Activated T-cell treated with anti-CD3 and anti-CD28 coated beads, Interleukin-2, amount 50 U/mL, for 72 hours (primary cell): ENCODE measurements around the gene SPACA7. TPM values are rescaled to one million over a fixed set of nuclear protein-coding genes. Genes with fewer than 3 reads are reported as not detected.

ENCODE experiments used
- ATAC-seq, 2 donors: fragments of 150-1000 bp; cut with Tn5 transposase; replicated peaks in 1 of 2; 2 replicates each; pipeline ENCODE4 v1.10.0; 2021; ENCODE audit warnings: moderate library complexity in 2 of 2, mild to moderate bottlenecking in 1 of 2
- DNase-seq, 2 donors: peaks; one replicate each; pipeline ENCODE4 v3.0.0; 2021 to 2022; ENCODE audit warnings: mixed read lengths in 1 of 2
- H3K27ac Mint-ChIP-seq: one replicate; pipeline ENCODE4 v1.8.0; 2022; ENCODE audit warnings: mild to moderate bottlenecking, moderate library complexity, mixed read lengths
- H3K27me3 Mint-ChIP-seq: one replicate; pipeline ENCODE4 v1.8.0; 2022; ENCODE audit warnings: low read depth, mixed read lengths
- H3K36me3 Mint-ChIP-seq, 2 donors: one replicate each; pipeline ENCODE4 v1.8.0; 2022; ENCODE audit warnings: mixed read lengths in 2 of 2, mild to moderate bottlenecking in 1 of 2; ENCODE audit not compliant: insufficient read depth in 2 of 2
- H3K4me1 Mint-ChIP-seq: one replicate; pipeline ENCODE4 v1.8.0; 2022; ENCODE audit warnings: low read depth, mixed read lengths
- H3K4me3 Mint-ChIP-seq, 2 donors: one replicate each; pipeline ENCODE4 v1.8.0; 2022; ENCODE audit warnings: mild to moderate bottlenecking in 2 of 2, mixed read lengths in 2 of 2, moderate library complexity in 2 of 2
- H3K9me3 Mint-ChIP-seq, 2 donors: one replicate each; pipeline ENCODE4 v1.8.0; 2022; ENCODE audit warnings: mixed read lengths in 2 of 2
- total RNA-seq, 2 donors: library from RNA; stranded (reverse); gene quantifications; one replicate each; pipeline ENCODE4 v1.2.3, GENCODE V29; 2022

SPACA7 gene, protein sequence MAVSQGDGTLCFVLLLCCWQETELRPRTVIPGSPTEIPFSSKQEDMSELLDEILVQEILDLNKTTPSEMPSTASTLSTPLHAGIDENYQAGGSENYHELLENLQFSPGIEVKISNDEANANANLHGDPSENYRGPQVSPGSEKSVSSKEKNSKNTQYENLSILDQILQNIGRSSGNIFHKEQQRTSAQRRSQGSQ
- not detected for total RNA-seq

DNA sequence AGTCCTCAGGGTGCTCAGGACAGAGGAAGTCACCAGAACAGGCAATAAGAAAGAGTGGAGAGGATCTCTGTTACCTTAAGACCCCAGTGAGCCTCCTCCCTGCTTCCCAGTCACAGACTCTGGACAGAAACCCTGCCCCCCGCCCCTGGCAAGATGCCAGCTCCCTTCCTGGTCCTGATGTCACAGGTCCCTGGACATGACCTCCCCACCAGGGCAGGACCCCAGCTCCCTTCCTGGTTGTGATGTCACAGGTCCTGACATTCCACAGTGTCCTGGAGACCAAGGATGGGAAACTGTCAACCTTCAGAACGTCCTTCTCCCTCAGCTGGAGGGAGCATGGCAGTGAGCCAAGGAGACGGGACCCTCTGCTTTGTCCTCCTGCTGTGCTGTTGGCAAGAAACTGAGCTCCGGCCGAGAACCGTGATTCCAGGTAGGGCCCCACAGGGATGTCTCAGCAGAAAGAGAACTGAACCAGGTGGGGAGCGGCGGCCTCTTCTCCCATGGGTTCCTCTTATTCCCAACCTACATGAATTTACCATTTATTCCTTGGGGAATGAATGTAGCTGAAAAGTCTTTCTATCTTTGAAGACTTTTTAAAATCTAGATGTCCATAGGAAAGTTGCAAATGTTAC is at the start of gene SPACA7:
Gene SPACA7 (plus strand): TSS at position 306 of the 632 bp plus-strand sequence. CDS start 31 bp downstream, at position 337.
- DNase-seq = no peak
- peaks cover 10% of the 10 kb centered on the region for H3K27me3 Mint-ChIP-seq
- peaks cover 2% of the 10 kb centered on the region in 2 donors for H3K9me3 Mint-ChIP-seq
- H3K4me1 Mint-ChIP-seq = no peaks in the 10 kb centered on the region
- ATAC-seq = no peak
- H3K27ac Mint-ChIP-seq = no peak within 1 kb of the TSS
- no peak within 1 kb of the TSS for H3K4me3 Mint-ChIP-seq
- no peaks in the 10 kb centered on the region for H3K36me3 Mint-ChIP-seq

DNA sequence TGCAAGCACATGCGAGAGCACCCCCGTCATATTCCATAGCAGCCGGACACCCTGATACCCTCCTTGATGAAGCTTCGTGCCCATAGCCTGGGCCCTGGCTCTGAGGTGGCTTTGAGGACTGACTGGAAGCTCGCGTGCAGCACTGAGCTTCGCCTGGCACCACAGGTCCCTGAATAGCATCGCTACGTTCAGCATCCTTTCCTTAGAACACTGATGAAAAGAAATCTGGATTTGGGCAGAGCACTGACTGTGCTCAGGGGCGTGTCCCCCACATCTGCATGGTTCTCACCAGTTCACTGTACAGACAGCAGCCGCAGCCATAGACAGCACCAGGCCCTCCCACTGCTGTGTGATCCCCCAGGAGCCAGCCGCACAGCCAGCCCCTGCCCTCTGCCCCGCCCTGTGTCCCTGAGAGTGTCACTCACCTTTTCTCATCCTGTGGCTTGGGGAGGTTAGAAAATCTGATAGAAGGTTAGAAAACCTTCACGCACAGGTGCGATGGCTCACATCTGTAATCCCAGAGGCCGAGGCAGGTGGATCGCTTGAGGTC is 49.3 kb upstream of the SPACA7 start:
- Mint-ChIP-seq H3K27ac (no peak overlapping the region), H3K36me3 (no peaks in the 10 kb centered on the region), H3K4me3 (no peak overlapping the region), H3K9me3 (peaks cover 0 to 2% of the 10 kb centered on the region in 2 donors), H3K4me1 (no peaks in the 10 kb centered on the region), H3K27me3 (peaks cover 19% of the 10 kb centered on the region)
- ATAC-seq (no peak), DNase-seq (no peak)

DNA sequence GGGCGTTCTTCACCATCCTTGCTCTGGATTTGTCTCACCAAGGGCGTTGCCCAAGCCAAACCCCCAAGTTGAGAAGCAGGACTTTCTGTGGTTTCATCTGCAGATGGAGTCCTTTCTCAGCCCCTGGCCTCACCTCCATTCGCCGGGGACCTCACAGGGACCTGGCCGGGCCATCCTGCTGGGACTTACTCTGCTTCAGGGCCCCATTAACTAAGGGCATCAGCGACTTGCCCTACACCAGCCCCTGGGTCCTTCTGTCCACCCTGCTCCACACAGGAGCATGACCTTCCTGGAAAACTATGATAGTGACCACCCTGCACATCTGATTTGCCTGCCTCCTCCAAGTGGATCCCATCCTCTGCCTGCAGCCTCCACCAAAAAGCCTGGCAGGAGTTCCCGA is 47.2 kb upstream of the SPACA7 start:
- no peaks in the 10 kb centered on the region for H3K36me3 Mint-ChIP-seq
- peaks cover 0 to 2% of the 10 kb centered on the region in 2 donors for H3K9me3 Mint-ChIP-seq

DNA sequence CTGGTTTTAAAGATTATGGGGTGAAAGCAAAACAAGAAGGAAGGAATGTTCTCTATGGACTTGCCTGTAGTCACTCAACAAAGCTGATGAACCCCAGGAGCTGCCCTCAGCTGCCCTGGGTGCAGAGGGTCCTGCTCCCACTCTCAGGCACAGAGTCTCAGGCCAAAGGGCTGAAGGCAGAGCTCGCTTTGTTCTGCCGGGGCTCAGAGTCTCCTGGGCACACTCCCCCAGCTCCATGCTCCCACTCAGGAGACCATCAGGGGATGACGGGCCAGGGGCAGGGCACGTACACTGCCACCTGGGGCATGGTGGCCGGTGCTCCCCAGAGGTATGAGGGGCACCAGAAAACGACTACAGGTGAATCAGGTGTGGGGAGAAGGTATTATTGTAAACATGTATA is 46.8 kb upstream of the SPACA7 start:
- Mint-ChIP-seq H3K36me3 (no peaks in the 10 kb centered on the region), H3K9me3 (peaks cover 0 to 2% of the 10 kb centered on the region in 2 donors), H3K4me1 (no peaks in the 10 kb centered on the region), H3K27ac (no peak overlapping the region), H3K4me3 (no peak overlapping the region), H3K27me3 (peaks cover 30% of the 10 kb centered on the region)
- ATAC-seq (no peak), DNase-seq (no peak)

More for the DNA sequence above, 47.2 kb upstream of the SPACA7 start:
- no peak overlapping the region for H3K4me3 Mint-ChIP-seq
- H3K27me3 Mint-ChIP-seq = peaks cover 30% of the 10 kb centered on the region
- no peaks in the 10 kb centered on the region for H3K4me1 Mint-ChIP-seq
- ATAC-seq (no peak), DNase-seq (no peak)
- H3K27ac Mint-ChIP-seq = no peak overlapping the region

DNA sequence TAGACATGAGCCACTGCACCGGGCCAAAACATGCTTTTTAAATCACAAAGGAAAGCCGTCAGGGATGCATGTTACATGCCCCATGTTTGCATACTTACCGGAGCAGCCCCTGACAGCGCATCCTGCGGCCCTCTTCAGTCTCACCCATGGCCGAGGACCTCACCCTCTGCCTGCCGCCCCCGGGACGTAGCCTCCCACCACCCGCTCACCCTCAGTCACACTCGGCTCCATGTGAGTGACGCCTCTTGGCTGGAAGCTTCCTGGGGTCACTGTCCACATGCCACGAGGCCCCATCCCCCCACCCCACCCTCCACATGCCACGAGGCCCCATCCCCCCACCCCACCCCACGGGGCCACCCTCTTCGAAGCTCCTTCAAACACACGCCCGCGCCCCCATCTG is 46.1 kb upstream of the SPACA7 start:
- Mint-ChIP-seq H3K9me3 (peaks cover 2% of the 10 kb centered on the region in 2 donors), H3K36me3 (no peaks in the 10 kb centered on the region), H3K27ac (no peak overlapping the region), H3K4me1 (no peaks in the 10 kb centered on the region), H3K27me3 (peaks cover 27% of the 10 kb centered on the region), H3K4me3 (no peak overlapping the region)
- no peak for DNase-seq
- no peak for ATAC-seq

DNA sequence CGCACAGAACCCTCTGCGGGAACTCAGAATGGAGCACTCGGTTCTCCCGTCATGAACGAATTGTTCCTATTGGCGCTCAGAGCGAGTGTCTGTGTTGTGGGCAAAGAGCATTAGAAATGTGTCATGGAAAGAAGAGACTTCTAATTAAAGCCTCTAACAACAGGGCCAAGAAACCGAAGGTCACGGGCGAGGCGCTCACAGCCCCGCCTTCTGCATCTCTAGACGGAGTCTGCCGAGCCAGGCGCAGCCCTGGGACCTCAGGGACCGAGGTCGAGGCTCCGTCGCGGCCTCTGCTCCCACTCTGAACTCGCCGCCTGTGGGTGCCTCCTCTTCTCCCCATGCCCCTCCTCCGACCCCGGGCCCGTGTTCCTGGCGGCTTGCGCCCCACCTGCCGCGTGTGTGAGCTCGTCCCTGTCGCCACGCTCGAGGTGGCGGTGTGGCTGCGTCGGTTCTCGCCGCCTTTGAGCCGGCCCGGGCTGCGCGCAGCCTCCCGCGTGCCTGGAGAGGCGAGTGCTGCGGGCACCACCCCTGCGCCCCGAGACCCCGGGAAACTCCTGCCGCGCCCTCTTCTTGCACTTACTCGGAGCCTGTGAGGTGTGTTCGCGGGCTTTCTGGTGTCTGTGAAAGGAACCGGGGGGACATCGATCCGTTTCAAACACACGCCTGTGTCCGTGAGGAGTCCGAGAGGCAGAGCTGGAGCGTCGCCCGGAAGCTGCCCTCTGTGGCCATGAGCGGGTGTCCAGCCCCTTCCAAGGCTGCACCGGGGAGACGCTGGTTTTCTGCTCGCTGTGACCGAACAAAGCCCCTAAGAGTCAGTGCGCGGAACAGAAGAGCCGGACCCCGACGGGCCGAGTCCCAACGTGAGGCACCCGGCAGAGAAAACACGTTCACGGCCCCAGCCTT is 45.4 kb upstream of the SPACA7 start:
- ATAC-seq (no peak), DNase-seq (no peak)
- Mint-ChIP-seq H3K27ac (no peak overlapping the region), H3K4me1 (no peaks in the 10 kb centered on the region), H3K9me3 (peaks cover 2% of the 10 kb centered on the region in 2 donors), H3K27me3 (peaks cover 21% of the 10 kb centered on the region), H3K4me3 (no peak overlapping the region), H3K36me3 (no peaks in the 10 kb centered on the region)

DNA sequence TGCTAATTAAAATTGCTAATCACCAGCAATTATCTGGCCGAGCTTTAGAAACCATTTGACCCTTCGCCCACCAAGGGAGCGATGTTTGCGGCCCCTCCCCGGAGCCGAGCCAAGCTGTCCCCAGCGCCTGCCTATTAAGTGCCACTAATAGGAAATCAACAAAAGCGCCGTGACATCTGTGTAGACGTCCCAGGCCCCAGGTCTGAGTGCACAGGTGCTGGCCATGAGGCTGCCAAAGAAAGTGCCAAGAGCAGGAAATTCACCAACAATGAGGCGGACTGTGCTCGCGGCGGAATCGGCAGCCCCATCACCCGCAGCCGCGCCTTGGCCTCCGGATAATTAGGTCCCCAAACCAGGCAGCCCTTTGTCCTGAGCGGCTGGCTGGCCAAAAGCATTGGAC is 44.5 kb upstream of the SPACA7 start:
- H3K4me1 Mint-ChIP-seq = no peaks in the 10 kb centered on the region

DNA sequence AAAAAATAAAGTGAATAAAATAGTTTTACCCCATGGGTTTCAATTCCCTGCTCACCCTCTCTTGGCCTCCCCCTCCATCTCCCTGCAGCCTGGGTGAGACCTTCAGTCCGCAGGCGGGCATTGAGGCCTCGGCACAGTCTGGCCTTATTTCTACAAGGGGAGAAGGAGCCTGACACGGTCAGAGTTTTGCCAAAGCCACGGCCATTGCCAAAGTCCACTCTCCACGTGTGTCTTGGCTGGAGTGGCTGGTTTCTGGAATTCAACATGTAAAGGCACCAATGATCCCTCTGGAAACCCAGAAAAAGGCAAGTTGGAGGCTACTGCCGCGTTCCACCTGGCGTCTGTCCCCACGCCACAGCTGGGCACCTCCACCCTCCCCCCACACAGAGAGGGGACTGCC is 43.4 kb upstream of the SPACA7 start:
- DNase-seq (no peak), ATAC-seq (no peak)
- Mint-ChIP-seq H3K4me3 (no peak overlapping the region), H3K9me3 (peaks cover 11 to 12% of the 10 kb centered on the region in 2 donors), H3K4me1 (no peaks in the 10 kb centered on the region), H3K36me3 (peaks cover 9% of the 10 kb centered on the region in 2 donors), H3K27ac (no peak overlapping the region), H3K27me3 (peaks cover 18% of the 10 kb centered on the region)

More for the DNA sequence above, 44.5 kb upstream of the SPACA7 start:
- DNase-seq (no peak), ATAC-seq (no peak)
- peaks cover 18% of the 10 kb centered on the region for H3K27me3 Mint-ChIP-seq
- peaks cover 3% of the 10 kb centered on the region in 2 donors for H3K36me3 Mint-ChIP-seq
- no peak overlapping the region for H3K4me3 Mint-ChIP-seq
- no peak overlapping the region for H3K27ac Mint-ChIP-seq
- peaks cover 5 to 6% of the 10 kb centered on the region in 2 donors for H3K9me3 Mint-ChIP-seq

DNA sequence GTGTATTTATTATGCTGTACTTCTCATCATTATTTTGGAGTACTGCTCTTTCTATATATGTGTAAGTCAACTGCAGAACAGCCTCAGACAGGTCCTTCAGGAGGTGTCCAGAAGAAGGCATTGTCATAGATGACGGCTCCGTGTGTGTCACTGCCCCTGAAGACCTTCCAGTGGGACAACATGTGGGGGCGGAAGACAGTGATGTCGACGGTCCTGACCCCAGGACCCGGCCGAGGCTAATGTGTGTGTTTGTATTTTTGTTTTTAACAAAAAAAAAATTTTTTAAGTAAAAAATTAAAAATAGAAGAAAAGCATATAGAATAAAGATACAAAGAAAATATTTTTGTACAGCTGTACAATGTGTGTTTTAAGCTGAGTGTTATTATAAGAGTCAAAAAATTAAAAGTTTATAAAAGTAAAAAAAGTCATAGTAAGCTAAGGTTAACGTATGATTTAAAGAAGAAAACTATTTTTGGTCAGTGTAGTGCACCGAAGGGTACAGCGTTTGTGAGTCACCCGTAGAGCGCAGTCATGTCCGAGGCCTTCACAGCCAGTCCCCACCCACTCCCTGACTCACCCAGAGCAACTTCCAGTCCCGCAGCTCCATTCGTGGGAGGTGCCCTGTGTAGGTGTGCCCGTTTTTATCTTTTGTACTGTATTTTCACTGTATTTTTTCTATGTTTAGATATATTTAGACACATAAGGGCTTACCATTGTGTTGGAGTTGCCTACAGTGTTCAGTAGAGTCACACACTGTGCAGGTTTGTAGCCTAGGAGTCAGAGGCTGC is 42.2 kb upstream of the SPACA7 start:
- H3K9me3 Mint-ChIP-seq = peaks cover 12% of the 10 kb centered on the region in 2 donors
- no peak overlapping the region for H3K27ac Mint-ChIP-seq
- no peaks in the 10 kb centered on the region for H3K4me1 Mint-ChIP-seq
- peaks cover 9 to 11% of the 10 kb centered on the region in 2 donors for H3K36me3 Mint-ChIP-seq
- DNase-seq (no peak), ATAC-seq (no peak)
- H3K4me3 Mint-ChIP-seq = no peak overlapping the region
- peaks cover 18% of the 10 kb centered on the region for H3K27me3 Mint-ChIP-seq

DNA sequence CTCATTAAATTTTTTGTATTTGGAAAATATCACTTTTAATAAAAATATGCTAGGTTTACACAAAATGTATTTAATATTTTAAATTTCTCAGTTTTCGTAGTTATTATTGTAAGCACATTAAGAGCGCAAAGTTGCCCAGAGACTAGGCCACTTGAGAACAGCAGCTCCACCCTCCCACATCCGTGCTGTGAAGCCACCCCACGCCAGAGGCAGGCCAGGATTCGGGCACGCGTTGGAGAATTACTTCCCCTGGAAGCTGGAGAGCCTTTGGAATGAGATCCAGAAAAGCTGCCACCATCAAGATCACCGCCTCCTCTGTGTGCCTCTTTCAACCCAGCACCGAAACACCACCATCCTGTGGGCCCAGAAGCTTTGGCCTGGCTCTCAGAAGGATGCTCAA is 41.0 kb upstream of the SPACA7 start:
- H3K27ac Mint-ChIP-seq = no peak overlapping the region
- no peak overlapping the region for H3K4me3 Mint-ChIP-seq
- no peak for ATAC-seq
- no peak for DNase-seq
- peaks cover 9 to 11% of the 10 kb centered on the region in 2 donors for H3K36me3 Mint-ChIP-seq
- H3K9me3 Mint-ChIP-seq = peaks cover 12 to 14% of the 10 kb centered on the region in 2 donors
- peaks cover 13% of the 10 kb centered on the region for H3K27me3 Mint-ChIP-seq
- no peaks in the 10 kb centered on the region for H3K4me1 Mint-ChIP-seq

DNA sequence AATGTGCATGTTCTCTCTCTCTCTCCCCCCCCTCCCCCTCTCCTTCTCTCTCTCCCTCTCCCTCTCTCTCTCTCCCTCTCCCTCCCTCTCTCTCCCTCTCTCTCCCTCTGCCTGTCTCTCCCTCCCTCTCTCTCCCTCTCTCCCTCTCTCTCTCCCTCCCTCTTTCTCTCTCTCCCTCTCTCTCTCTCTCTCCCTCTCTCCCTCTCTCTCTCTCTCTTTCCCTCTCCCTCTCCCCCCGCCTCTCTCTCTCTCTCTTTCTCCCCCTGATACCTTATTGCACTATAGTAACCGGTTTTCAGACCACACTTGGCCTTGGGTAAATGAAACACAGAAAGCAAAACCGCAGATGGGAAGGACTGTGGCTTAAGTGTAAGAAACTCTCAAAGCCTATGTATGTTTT is 34.7 kb upstream of the SPACA7 start:
- DNase-seq = no peak

DNA sequence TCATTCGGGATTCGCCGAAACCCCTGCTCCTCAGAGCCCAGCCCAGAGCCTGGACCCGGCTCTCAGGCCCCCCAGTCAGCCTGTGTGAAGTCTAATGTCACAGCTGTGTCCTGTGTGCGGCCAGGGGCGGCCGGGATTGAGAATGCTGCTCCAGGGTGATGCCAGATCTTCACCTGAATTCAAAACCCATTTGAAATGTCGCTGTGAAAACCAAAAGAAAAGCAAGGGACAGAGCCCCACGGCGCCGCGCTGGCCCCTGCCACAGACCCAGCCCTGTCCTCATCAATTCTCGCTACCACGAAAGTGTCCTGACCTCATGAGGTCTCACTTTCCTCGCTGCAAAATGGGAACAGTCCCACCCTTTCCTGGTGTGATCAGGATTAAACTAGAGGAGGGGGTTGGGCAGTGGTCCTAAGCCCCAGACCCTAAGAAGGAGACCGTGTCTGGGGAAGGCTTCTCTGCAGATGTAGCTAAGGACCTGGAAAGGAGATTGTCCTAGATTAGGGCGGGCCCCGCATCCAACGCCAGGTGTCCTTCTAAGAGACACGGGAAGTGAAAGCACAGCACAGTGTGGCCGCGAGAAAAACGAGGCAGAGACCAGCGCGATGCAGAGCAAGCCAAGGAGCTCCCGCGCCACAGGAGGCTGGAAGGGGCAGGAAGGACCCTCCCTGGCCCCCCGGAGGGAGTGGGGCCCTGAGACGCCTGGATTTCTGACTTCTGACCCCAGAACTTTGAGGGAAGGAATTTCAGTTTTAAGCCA is 34.0 kb upstream of the SPACA7 start:
- no peak for DNase-seq
- Mint-ChIP-seq H3K27ac (no peak overlapping the region), H3K36me3 (peaks cover 3 to 5% of the 10 kb centered on the region in 2 donors), H3K9me3 (peaks cover 3 to 7% of the 10 kb centered on the region in 2 donors), H3K4me1 (no peaks in the 10 kb centered on the region), H3K4me3 (no peak overlapping the region), H3K27me3 (peaks cover 21% of the 10 kb centered on the region)
- no peak for ATAC-seq

More for the DNA sequence above, 34.7 kb upstream of the SPACA7 start:
- ATAC-seq = no peak
- peaks cover 6 to 9% of the 10 kb centered on the region in 2 donors for H3K36me3 Mint-ChIP-seq
- no peak overlapping the region for H3K27ac Mint-ChIP-seq
- peaks cover 14% of the 10 kb centered on the region for H3K27me3 Mint-ChIP-seq
- H3K9me3 Mint-ChIP-seq = peaks cover 7 to 10% of the 10 kb centered on the region in 2 donors
- no peaks in the 10 kb centered on the region for H3K4me1 Mint-ChIP-seq
- H3K4me3 Mint-ChIP-seq = no peak overlapping the region
